SH-SY5Y (cell line): ENCODE results near the gene ELP1.

Experiments
- GATA2 ChIP-seq: IDR thresholded peaks from 2 replicates; pipeline ENCODE4 v1.6.1; 2011; ENCODE audit warnings: mild to moderate bottlenecking, low read depth, low read length
- GATA3 ChIP-seq: IDR thresholded peaks from 2 replicates; pipeline ENCODE4 v1.6.1; 2011; ENCODE audit warnings: low read depth, mild to moderate bottlenecking, low read length, moderate library complexity

ELP1 gene

DNA sequence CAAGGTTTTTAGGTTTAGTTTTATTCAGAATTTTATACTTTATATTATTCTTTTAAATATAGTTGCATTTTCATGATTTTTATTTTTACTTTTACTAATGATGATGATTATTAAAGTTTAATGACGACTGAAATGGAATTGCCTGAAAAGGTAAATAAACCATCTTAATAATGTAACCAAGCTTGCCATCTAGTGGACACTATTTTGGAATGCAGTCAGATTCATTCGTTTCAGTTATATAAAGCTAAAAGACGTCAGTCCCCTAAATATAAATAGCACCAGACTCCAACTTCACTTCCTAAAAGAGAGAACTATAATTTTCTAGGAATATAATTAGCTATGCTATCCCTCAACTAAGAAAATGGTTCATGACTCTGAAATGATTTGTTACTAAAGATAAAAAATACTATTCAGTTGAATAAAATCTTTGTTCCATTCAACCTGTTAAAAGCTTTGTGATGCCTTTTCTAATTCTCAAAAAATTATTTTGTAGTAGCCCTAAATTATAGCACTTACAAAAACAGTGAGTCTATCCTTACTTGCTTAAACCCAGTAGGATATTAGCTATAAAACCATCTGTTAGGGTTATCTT is 20.2 kb upstream of the ELP1 start:
- TF ChIP-seq GATA2 (no peak), GATA3 (no peak)

DNA sequence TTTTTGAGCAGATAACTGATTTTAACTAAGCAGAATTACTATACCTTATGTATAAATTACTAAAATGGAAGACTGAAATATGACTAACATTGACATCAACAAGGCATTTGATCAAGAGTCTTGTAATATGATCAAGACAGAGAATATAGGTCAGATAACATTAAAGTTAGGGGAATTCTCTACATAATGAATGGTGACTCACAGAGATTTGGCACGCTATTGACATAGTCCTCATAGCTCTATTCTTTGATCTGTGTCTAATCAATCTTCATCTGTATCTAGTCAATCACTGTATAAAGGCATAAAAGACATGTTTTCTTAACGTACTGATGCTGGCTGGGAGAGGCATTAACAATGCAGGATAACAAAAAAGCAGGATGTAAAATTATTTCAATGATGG is 17.7 kb upstream of the ELP1 start:
- TF ChIP-seq GATA3 (no peak), GATA2 (no peak)

DNA sequence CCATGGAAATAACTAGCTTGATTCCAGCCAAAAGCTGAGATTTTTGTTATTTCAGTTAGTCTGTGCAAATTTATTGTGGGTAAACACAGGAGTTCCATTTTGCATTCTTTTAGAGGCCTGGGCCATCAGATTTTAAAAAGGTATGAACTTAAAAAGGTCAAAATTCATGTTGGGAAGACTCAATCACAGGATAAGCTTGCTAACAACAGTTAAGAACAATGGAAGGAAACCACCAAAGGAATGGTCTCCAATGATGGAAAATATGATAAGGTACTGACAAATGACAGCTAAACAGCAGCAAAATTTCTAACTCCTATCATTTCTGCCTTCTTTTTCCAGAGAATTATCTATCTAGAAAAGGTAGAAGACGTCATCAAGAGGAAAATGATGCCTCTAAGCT is 16.2 kb upstream of the ELP1 start:
- no peak for TF ChIP-seq GATA2

DNA sequence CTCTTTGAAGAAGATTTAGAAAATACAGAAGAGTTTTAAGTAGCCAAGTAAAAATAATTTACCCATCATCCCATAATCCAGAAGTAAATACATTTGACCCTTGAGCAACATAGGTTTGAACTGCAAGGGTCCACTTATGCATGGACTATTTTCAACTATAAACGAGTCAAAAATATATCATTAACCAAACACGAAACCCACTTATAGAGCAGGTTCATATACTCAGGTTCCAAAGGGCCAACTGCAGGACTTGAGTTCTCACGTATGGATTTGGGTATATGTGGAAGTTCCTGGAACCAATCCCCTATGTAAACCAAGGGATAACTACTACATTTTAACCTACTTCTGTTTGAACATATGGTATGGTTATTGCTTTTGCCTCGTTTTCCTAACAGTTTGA is 6.1 kb upstream of the ELP1 start:
- no peak for TF ChIP-seq GATA3
- TF ChIP-seq GATA2: no peak

DNA sequence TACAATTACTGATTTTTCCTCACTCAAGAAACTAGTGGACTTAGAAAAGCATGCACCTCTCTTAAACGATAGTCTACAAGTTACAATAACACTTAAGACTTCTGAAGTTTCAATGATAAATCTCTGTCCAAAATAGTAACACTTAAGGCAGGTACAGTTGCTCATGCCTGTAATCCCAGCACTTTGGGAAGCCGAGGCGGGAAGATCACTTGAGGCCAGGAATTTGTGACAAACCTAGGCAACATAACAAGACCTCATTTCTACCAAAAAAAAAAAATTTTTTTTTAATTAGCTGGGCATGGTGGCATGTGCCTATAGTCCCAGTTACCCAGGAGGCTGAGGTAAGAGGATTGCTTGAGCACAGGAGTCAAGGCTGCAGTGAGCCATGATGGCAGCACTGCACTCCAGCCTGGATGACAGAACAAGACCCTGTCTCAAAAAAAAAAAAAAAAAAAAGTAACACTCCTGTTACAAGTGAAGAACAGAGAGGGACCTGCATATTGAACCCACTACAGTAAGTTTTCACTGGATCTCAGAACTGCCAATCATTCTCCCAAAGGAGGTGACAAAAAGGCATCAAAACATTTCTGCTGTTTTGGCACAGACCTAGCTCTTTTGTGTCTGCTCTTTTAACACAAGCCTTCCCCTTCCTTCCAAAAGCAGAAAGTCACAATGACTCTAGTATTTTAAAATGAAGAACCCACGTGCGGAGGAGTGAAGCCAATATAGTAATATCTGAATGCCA is 3.8 kb upstream of the ELP1 start:
- TF ChIP-seq GATA3: no peak
- TF ChIP-seq GATA2: no peak

DNA sequence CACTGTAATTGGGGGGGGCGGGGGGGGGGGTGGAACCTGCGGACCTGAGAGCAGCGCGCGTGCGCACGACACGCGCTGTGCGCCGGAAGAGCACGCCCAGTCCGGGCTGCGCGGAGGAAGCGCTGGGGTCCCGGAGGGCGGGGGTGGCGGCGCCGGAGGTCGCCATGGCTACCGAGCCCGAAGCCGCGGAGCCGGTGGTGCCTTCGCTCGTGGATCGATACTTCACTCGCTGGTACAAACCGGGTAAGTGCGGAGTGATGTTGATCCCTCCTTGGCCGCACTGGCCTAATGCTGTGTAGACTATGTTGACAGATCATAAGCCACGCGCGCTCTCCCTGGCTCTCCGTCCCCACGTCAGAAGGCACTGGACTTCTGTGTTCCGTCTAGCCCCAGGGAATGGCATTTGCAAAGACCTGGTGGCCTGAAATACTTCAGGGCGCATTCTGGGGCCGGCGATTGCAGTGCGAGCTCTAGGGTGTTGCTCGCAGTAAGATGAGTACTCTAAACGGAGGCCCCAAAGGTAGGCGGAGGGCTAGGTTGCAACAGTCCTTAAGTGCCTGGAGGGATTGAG is 484 bp upstream of the ELP1 start, which contains the start of gene ABITRAM:
Gene ABITRAM (plus strand): TSS at position 78 of the 571 bp plus-strand sequence. CDS start 87 bp downstream, at position 165.
- TF ChIP-seq GATA2: no peak
- TF ChIP-seq GATA3: no peak

DNA sequence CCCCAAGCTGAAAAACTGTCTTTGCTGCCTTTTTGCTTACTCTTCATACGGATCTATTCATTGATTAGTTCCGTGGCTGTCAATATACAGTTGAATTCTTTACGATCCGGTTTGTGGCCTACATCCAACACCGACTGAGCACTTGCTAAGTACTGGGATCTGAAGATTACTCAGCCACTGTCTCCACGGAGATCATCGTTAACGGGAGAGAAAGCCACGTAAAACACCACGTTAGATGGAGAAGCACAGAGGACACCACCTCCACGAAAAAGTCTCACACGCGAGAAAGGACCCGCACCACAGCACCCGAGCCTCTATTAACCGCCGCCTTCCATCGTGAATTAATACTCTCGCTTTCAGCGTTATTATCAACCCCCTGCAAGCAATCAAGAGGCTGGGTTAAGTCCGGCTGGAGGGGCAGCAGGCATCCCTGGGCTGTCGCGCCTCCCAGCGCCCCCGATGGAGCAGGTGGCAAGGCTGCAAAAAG is 650 bp downstream of the ELP1 start:
- TF ChIP-seq GATA2: no peak
- no peak for TF ChIP-seq GATA3

DNA sequence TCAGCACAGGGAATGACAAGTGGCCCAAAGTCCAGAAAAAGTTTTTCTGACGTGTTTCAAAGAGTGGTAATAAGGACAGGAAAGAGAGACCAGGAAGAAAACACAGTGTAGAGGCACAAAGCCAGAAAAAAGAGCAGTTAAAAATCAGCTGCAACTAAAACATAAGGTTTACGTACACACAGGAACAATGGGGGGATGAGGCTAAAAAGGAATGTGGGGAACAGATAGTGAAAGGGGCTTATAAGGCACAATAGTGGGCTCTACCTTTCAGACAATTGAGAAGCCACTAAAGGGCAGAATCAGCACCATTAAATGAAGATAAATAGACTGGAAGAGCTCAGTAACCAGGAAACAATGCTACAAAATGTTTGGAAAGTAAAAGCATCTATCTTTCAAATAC is 5.5 kb downstream of the ELP1 start:
- TF ChIP-seq GATA2 (no peak), GATA3 (no peak)

DNA sequence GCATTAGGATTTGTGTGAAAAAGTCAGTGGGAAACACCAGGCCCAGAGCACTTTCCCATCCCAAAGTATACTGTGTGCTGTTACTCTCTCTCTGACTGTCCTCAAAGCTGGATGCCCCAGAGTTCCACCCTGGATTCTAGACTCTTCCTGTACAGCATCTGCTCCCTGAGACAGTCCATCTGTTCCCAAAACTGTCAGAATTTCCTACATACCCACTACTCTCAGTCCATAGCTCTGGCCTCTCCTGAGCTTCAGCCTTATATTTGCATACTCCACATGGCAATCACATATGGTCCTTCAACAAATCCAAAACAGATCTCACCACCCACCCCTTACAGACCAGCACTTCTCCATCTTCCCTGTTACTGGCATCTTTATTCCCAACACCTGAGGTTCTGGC is 9.5 kb downstream of the ELP1 start:
- TF ChIP-seq GATA2 (no peak), GATA3 (no peak)

DNA sequence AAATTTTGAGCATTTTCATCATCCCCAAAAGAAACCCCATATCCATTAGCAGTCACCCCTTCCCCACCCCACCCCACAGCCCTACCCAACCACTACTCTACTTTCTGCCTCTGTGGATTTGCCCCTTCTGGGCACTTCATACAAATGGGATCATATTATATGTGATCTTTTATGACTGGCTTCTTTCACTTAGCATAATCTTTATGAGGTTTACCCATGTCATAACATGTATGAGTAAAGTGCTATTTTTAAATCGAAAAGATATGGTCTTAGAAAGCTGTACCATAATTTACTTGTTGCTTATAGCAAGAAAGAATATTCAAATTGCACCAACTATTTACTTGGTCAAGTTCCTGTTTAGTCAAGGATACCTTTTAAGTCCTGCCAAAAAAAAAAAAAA is 12.7 kb downstream of the ELP1 start:
- TF ChIP-seq GATA2 (no peak), GATA3 (no peak)

DNA sequence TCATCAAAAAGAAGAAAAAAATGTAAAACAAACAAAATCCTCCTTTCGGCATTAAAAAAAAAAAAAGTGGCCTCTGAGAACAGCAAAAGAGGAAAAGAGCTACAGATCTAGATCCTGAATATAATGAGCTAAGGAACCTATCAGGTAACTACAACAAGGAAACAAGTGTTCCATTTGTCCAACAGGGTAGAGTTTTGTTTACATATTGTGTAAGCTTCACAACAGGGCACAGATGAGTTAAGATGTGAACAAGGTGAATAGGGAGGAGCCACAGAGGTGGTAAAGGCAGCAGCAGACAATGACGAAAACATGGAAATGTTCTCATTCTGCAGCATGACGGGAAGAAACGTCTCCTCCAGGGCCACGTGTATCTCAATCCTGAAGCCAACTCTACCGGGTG is 14.4 kb downstream of the ELP1 start:
- TF ChIP-seq GATA2: no peak
- no peak for TF ChIP-seq GATA3

DNA sequence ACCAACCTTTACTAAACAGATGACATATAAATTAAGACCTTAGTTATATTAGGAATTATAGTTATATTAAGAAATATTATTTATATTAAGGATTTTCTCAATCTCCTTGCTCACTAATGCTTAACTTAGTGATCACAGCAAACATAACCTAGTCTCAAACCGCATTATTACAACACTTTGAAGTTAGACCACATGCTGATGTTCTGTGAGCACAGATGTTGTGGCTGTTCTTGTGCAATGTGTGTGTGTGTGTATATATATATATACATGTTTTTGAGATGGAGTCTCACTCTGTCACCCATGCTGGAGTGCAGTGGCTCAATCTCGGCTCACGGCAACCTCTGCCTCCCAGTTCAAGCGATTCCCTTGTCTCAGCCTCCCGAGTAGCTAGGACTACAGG is 20.5 kb downstream of the ELP1 start:
- TF ChIP-seq GATA2 (no peak), GATA3 (no peak)

DNA sequence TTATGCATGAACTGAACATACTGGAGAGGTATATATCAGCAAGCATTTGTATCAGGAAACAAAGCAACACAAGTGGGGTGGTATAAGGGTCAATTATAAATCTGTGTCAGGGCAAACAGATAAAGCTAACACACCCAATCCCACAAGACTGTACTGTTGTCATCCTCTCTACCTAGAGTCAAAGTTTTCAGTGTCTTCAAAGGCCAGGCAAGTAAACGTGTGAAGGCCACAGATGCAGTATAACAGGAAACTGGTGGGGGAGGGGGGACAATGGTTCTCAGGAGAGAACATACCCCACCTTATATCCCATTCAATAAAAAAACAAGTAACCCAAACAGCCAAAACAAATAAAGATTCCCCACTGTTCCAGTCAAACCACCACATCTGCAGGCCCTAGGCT is 22.1 kb downstream of the ELP1 start:
- TF ChIP-seq GATA2: no peak
- no peak for TF ChIP-seq GATA3

DNA sequence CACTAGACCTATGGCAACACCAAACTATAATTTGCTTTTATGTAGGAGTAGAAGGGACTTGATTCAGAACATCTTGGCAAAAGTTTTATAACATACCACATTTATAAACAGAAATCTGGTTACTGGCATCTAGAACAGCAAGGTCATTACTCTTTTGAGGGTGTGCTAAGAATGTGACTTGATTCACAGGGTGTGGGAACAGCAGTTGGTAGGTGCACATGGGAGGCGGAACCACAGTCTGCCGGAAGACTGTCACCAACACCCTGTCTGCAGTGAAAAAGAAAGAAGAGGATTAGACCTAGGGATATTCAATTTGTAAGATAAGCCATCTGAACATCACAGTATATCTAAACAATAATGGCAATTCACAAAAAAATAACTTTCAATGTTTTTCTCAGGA is 23.0 kb downstream of the ELP1 start:
- TF ChIP-seq GATA3 (no peak), GATA2 (no peak)

DNA sequence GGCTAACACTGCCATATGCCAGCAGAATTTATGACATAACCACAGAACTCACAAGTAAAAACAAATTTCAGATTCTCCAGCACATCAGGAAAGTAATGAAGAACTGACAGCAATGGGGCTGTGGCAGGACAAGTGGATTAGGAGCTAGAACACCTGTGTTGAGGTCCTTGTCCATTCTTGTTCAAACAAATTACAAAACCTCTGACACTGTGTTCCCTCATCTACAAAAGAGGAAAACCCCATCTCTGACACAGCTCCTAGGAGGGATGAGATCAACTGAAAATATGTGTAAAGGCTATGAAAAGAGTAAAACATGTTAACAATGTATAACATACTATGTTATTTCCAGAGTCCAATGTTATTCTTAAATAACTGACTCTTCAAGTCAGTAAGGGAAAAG is 23.5 kb downstream of the ELP1 start:
- TF ChIP-seq GATA3 (no peak), GATA2 (no peak)
